Measurements from ENCODE around the gene SP7. TPM values are rescaled to one million over a fixed set of nuclear protein-coding genes. Genes with fewer than 3 reads are reported as not detected.

The SP7 gene
- total and polyA plus RNA-seq, 9 of the 15 experiments (the other 6 are each of a cell fraction or from before 2014, with no cell fraction given): 0.04 TPM; not detected in 8

DNA sequence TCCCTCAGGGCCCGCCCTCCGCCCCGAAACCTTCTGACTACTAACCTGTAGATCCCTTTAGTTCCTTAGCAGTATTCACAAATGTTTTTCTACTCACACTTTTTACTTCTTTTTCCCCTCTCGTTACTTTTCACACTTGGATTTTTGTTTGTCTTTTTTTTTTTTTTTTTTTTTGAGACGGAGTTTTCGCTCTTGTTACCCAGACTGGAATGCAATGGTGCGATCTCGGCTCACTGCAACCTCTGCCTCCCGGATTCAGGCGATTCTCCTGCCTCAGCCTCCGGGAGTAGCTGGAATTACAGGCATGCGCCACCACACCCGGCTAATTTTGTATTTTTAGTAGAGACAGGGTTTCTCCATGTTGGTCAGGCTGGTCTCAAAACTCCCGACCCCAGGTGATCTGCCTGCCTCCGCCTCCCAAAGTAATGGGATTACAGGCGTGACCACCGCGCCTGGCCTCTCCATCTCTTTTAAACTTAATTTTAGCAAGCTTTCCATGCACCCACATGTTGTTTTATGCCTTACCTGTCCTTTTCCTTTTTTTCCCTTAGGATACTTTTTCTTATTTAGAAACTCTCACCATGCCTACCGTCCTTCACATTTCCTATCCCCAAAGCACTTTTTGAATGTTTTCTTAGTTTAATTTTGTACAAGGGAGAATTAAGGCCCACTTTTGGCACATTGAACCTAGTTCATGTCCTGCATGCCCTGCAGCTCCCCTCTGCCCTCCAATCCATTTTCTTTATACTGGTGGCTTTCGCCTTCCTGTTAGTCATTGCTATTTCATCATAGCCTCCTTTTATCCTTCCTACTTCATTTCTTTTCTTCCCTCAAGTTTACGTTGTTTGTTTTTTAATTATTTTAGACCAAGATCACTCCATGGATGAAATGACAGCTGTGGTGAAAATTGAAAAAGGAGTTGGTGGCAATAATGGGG lies 44.9 kb upstream of the SP7 start:
- FAIRE-seq (no peak), ATAC-seq (no peak), DNase-seq (ENCODE audit: extremely low read depth in 1 of 4, low spot score in 3 of 4) (no peak)
- Histone ChIP-seq H3K9me1 (ENCODE audit: control insufficient read depth, insufficient read depth, low read length) (no peaks in the 10 kb centered on the region), H3K4me1 (replicated peaks in 1 of 2; ENCODE audit: control insufficient read depth in 2 of 2, insufficient read depth in 2 of 2, low read length in 2 of 2) (peaks cover 33 to 38% of the 10 kb centered on the region in 2 experiments), H3K27ac (ENCODE audit: extremely low read depth, low read depth, low read length) (peak overlapping the region; percentile 73), H2AFZ (ENCODE audit: low read depth, low read length) (peak overlapping the region; percentile 50; the same call in 1 of the 2 replicates), H3K9me3 (replicated peaks; ENCODE audit: control insufficient read depth, insufficient read depth, low read depth, low read length) (no peaks in the 10 kb centered on the region), H3K4me3 (peak overlapping the region; percentile 62), H3K9ac (ENCODE audit: insufficient read depth in 1 of 2, low read depth in 2 of 2, low read length in 2 of 2) (peak overlapping the region; percentile 70 to 84), H4K20me1 (replicated peaks; ENCODE audit: control insufficient read depth, insufficient read depth, low read length) (no peaks in the 10 kb centered on the region), H3K79me2 (ENCODE audit: control insufficient read depth, insufficient read depth, low read length) (peaks cover 48% of the 10 kb centered on the region), H3K4me2 (ENCODE audit: insufficient read depth, low read length) (peak overlapping the region; percentile 77), H3K27me3 (ENCODE audit: control insufficient read depth in 2 of 2, insufficient read depth in 2 of 2, low read length in 2 of 2) (no peaks in the 10 kb centered on the region), H3K36me3 (ENCODE audit: control insufficient read depth, insufficient read depth, low read length) (peaks cover 41% of the 10 kb centered on the region)
- ChIA-PET POLR2A (interaction anchor here (0.8 to 1.4 kb wide), 3 partner anchors 26 to 73 kb away, joined by 3 to 7 read pairs (median 3); no protein-coding TSS in a partner anchor), CTCF (ENCODE audit: low intra/inter-chr PET ratio) (interaction anchor here (1.2 to 3.5 kb wide), 3 partner anchors 26 to 57 kb away, joined by 5 to 20 read pairs (median 6); no protein-coding TSS in a partner anchor)
- WGBS (ENCODE audit: insufficient coverage, low coverage, missing lambda C conversion rate): 6% methylated on average over 17 of the region's 21 CpGs
- intact Hi-C loops (cut with micrococcal nuclease): loop anchor here (1.0 to 2.0 kb wide), 2 partner anchors 15 to 40 kb away; no protein-coding TSS in a partner anchor
- no TSS peak for BruUV-seq (replicated peaks)
- in situ Hi-C loops (cut with MboI): no loop called here
- no peak for TF ChIP-seq ZNF644 (tag; IDR thresholded peaks at IDR 0.05; ENCODE audit: low read depth)
- TF ChIP-seq, protein P1, sequence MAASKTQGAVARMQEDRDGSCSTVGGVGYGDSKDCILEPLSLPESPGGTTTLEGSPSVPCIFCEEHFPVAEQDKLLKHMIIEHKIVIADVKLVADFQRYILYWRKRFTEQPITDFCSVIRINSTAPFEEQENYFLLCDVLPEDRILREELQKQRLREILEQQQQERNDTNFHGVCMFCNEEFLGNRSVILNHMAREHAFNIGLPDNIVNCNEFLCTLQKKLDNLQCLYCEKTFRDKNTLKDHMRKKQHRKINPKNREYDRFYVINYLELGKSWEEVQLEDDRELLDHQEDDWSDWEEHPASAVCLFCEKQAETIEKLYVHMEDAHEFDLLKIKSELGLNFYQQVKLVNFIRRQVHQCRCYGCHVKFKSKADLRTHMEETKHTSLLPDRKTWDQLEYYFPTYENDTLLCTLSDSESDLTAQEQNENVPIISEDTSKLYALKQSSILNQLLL (CRISPR knock-in tag; IDR thresholded peaks at IDR 0.05; ENCODE audit: borderline replicate concordance): no peak
- TF ChIP-seq ZNF75A (CRISPR knock-in tag; IDR thresholded peaks at IDR 0.05): no peak
- no peak for TF ChIP-seq KDM4B (IDR thresholded peaks at IDR 0.05; ENCODE audit: borderline replicate concordance in 2 of 2, low read depth in 1 of 2)
- TF ChIP-seq PCBP1 (IDR thresholded peaks at IDR 0.05; ENCODE audit: low read depth, low read length, poor library complexity, severe bottlenecking): no peak
- TF ChIP-seq COPS2 (conservative IDR thresholded peaks at IDR 0.05): no peak
- TF ChIP-seq, protein P2, sequence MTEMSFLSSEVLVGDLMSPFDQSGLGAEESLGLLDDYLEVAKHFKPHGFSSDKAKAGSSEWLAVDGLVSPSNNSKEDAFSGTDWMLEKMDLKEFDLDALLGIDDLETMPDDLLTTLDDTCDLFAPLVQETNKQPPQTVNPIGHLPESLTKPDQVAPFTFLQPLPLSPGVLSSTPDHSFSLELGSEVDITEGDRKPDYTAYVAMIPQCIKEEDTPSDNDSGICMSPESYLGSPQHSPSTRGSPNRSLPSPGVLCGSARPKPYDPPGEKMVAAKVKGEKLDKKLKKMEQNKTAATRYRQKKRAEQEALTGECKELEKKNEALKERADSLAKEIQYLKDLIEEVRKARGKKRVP (CRISPR knock-in tag; IDR thresholded peaks at IDR 0.05): no peak
- TF ChIP-seq, protein P3, sequence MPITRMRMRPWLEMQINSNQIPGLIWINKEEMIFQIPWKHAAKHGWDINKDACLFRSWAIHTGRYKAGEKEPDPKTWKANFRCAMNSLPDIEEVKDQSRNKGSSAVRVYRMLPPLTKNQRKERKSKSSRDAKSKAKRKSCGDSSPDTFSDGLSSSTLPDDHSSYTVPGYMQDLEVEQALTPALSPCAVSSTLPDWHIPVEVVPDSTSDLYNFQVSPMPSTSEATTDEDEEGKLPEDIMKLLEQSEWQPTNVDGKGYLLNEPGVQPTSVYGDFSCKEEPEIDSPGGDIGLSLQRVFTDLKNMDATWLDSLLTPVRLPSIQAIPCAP (CRISPR knock-in tag; IDR thresholded peaks at IDR 0.05; ENCODE audit: borderline replicate concordance): no peak
- TF ChIP-seq FOXK1 (CRISPR knock-in tag; IDR thresholded peaks at IDR 0.05; ENCODE audit: borderline replicate concordance): no peak
- TF ChIP-seq ZNF431 (CRISPR knock-in tag; IDR thresholded peaks at IDR 0.05): no peak
- TF ChIP-seq, protein P4, sequence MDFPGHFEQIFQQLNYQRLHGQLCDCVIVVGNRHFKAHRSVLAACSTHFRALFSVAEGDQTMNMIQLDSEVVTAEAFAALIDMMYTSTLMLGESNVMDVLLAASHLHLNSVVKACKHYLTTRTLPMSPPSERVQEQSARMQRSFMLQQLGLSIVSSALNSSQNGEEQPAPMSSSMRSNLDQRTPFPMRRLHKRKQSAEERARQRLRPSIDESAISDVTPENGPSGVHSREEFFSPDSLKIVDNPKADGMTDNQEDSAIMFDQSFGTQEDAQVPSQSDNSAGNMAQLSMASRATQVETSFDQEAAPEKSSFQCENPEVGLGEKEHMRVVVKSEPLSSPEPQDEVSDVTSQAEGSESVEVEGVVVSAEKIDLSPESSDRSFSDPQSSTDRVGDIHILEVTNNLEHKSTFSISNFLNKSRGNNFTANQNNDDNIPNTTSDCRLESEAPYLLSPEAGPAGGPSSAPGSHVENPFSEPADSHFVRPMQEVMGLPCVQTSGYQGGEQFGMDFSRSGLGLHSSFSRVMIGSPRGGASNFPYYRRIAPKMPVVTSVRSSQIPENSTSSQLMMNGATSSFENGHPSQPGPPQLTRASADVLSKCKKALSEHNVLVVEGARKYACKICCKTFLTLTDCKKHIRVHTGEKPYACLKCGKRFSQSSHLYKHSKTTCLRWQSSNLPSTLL (IDR thresholded peaks at IDR 0.05): no peak
- no peak for TF ChIP-seq ZNF197 (CRISPR knock-in tag; IDR thresholded peaks at IDR 0.05; ENCODE audit: low read depth)
- TF ChIP-seq GATAD2A (IDR thresholded peaks at IDR 0.05): no peak
- TF ChIP-seq ZNF175 (CRISPR knock-in tag; IDR thresholded peaks at IDR 0.05; ENCODE audit: low read depth): no peak

Measured in K562 (cell line).